Measurements from ENCODE around the gene TCERG1L.

The TCERG1L gene

DNA sequence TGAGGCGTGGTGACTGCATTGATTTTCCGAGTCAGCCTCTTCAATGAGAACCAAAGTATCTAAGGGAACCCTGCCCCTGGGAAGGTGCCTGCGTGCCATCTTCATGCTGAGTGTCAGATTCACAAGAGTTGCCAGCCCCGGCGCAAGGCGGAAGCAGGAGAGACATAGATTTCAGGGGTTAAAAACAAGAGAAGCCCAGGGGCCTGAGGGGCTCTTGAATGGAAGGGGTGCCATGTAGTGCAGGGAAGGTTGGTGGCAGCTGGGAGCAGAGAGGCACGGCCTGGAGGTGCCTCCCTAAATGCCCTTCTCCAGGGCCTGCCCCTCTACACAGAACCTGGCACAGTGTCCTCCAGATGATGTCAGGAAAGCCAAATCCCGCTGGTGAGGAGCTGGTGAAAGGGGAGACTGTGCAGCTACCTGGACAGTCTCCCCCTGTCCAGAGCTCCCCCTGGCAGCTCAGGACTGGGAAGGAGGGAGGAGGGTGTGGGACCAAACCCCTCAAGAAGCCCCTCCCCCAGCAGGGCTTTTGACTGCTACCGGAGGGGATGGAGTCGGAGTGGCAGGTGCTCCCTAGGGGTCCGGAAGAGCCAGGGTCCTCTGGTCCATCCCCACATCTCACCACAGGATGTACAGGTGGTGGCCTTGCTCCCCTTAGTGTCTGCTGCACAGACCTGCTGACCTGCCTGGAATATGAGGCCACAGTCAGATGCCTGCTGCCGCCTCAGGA is 137.9 kb downstream of the TCERG1L start:
- DNase-seq (ENCODE audit: low read depth in 1 of 2, low spot score in 1 of 2), result no peak
- in situ Hi-C loops (cut with HindIII; ENCODE audit: low pct_unique_long_range_greater_than_20kb, low sequenced_read_pairs), result no loop called here
- no peak for TF ChIP-seq JUND (IDR thresholded peaks at IDR 0.05; ENCODE audit: low read depth)

DNA sequence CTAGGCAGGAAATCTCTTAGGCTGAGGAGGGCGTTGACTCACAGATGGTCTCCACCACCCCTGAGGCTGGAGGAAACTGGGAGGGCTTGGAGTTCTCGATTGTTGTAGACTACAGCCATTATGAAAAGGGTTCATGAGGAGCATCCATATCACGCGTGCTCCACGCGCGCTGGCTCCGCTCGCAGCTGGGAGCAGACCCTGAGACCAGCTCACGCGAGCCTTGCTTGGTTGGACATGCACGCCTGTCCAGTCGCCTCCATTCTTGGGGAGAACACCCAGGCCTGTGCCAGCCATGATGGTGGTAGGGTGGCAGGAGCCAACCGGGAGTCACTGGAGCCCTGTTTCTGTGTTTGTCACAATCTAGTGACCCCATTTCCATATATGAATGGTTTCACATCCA is 139.1 kb downstream of the TCERG1L start:
- no peak for TF ChIP-seq JUND (IDR thresholded peaks at IDR 0.05; ENCODE audit: low read depth)
- no peak for DNase-seq (ENCODE audit: low read depth in 1 of 2, low spot score in 1 of 2)
- in situ Hi-C loops (cut with HindIII; ENCODE audit: low pct_unique_long_range_greater_than_20kb, low sequenced_read_pairs), result no loop called here

DNA sequence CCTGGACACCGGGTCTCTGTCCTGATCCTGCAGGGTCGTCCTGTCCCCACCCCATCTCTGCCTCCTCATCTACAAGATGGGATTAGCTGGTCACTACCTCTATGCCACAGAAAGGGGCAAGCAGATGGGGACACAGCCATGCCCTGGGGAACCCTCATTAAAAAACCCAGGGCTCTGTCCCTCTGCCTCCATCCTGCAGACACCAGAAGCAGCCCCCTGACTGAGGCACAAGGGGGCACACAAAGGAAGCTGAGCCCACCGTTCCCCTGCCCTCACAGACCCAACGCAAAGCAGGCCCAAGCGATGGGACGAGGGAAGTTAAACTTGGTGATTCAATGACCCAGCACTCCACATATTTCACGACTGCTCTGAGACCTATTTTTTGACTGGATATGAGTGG is 142.4 kb downstream of the TCERG1L start:
- in situ Hi-C loops (cut with HindIII; ENCODE audit: low pct_unique_long_range_greater_than_20kb, low sequenced_read_pairs), result no loop called here
- no peak for DNase-seq (ENCODE audit: low read depth in 1 of 2, low spot score in 1 of 2)
- no peak for TF ChIP-seq JUND (IDR thresholded peaks at IDR 0.05; ENCODE audit: low read depth)

DNA sequence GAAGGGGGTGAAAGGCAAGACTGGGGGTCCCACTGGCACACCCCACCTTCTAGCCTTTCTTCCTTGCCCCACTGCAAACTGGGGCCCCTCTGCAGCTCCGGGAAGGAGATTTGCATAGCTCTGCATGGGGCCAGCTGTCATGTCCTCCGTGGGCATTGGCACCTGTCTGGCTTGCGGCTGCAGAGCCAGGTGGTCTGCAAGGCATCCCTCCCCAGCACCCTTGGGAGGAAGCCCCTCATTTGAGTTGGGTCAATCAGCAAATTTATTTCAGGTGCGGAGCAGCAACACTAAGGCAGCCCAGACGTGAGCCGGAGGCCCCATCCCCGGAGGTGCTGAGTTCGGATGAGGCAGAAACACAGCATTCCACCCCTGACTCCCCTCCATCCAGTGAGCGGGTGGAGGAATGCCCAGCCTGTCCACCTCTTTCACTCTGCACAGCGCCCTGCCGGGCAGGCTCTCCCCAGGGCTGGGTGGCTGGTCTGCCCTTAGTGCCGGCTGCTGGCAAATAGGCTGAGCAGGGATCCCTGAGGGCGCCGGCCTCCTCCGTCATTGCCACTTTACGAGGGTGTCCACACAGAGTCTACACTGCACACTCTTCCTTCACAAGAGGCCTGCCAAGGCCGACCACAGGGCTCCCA is 143.2 kb downstream of the TCERG1L start:
- DNase-seq (ENCODE audit: low read depth in 1 of 2, low spot score in 1 of 2), result no peak
- no peak for TF ChIP-seq JUND (IDR thresholded peaks at IDR 0.05; ENCODE audit: low read depth)
- in situ Hi-C loops (cut with HindIII; ENCODE audit: low pct_unique_long_range_greater_than_20kb, low sequenced_read_pairs), result no loop called here

DNA sequence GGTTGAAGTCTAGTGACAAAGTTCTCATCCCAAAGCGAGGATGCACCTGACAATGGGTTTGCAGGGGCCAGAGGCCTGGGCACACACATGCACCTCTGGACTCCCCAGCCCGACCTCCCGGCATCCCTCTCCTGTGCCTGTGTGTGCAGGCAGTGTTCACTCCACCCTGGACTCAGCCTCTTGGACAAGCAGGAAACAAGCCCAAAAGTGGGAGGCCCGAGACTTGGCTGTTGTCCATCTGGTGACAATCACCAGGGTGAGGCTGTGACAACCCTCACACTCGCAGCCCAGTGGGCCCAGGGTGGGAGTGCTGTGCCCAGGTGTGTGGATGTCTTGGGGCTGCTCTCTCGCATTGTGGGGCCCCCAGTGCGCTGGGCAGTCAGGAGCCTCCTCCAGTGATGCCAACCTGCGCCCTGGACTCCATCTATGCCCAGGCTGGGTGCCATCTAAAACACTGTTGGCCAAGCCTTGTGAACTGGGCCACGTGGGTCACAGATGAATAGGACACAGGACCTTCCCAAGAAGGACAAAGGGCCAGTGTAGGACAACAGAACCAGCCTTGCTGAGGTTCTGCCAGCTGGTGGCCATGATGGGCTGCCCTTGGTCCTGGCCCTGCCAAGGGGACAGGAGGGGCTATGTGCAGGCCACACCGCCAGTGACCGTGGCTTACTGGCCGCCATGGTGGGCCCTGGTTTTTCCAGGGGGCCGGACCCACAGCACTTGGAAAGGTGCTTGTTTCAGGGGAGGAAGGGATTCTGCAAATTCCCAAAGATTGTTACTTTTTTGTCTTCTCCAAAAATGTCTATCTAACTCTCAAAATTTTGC is 144.3 kb downstream of the TCERG1L start:
- DNase-seq (ENCODE audit: low read depth in 1 of 2, low spot score in 1 of 2), result no peak
- in situ Hi-C loops (cut with HindIII; ENCODE audit: low pct_unique_long_range_greater_than_20kb, low sequenced_read_pairs), result no loop called here
- TF ChIP-seq JUND (IDR thresholded peaks at IDR 0.05; ENCODE audit: low read depth), result no peak

DNA sequence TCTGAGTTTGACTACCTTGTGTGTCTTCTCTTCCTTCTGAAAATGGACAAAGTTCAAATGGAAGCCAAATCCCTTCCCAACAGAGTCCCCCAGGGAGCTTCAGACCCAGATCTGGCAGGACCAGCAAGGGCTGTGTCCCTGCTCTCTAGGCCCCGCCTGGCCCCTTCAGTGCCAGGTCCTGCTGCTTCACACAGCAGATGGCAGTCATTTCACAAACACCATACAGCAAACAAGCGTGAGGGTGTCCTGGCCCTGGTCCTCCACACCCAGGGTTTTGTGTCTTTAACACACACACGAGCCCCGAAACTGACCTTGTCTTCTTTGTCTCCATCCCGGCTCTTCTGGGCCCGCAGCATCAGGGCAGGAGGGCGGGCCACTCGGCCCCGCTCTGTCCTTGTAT is 145.0 kb downstream of the TCERG1L start:
- in situ Hi-C loops (cut with HindIII; ENCODE audit: low pct_unique_long_range_greater_than_20kb, low sequenced_read_pairs), result no loop called here
- DNase-seq (ENCODE audit: low read depth in 1 of 2, low spot score in 1 of 2), result no peak
- TF ChIP-seq JUND (IDR thresholded peaks at IDR 0.05; ENCODE audit: low read depth), result no peak

DNA sequence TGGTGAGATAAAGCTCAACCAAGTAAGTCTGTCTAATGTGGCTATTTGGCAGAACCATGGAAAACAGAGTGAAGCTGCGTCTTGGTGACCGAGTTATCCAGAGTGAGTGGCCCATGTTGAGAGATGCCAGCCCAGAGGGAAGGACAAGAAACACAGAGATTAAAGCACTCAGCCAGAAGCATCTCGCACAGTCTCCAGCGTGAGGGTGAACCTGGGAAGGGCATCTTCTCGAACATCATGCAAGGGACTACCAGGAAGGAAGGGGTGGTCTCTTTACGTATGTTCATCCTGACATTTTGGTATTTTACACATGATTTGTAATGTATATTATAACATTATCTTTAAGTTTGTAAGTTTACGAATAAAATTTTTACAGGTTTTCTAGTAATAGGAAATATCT is 146.4 kb downstream of the TCERG1L start:
- in situ Hi-C loops (cut with HindIII; ENCODE audit: low pct_unique_long_range_greater_than_20kb, low sequenced_read_pairs), result no loop called here
- DNase-seq (ENCODE audit: low read depth in 1 of 2, low spot score in 1 of 2), result no peak
- TF ChIP-seq JUND (IDR thresholded peaks at IDR 0.05; ENCODE audit: low read depth), result no peak

DNA sequence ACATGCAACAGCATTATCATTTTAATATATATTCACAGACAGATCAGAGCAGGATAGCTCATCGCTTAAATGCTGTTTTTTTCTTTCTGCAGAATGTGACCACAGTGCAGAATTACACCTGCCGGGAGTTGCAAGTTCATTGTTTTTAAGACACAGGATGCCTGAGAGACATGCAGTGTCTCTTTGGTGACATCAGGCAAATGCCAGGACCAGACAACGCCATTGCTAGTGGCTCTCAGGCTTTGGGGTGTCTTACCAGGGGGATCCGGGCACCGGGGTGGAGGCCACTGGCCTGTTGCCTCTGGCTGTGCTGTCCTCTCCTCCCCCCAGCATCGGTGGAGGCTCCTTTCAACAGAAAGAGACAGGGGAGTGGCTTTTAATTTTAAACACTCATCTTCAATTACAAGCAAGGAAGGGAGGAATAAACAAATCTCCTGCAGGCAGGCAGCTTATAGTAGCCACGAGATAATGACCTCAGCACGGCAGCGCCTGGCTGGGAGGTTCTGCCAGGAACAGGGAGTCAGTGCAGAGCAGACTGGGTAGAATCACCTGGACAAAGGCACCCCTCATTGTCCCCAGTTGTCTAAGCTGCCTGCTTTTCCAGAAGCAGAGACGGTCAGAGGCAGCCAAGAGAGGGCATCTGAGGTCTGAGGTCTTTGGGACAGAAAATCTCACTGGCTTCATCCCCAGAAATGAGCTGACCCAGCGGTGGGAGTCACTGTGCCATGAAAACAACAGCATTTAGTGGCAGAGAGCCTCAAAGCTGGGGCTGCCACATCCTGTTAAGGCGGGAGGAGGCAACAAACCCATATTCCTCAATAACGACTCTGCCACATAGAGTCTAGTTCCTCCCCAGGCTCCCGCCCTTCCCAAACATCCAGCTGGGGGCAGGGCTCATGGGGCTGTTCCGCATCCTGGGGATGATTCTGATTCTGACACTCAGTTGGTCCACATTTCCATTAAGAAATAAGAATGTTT is 148.4 kb downstream of the TCERG1L start:
- no peak for DNase-seq (ENCODE audit: low read depth in 1 of 2, low spot score in 1 of 2)
- in situ Hi-C loops (cut with HindIII; ENCODE audit: low pct_unique_long_range_greater_than_20kb, low sequenced_read_pairs), result no loop called here
- TF ChIP-seq JUND (IDR thresholded peaks at IDR 0.05; ENCODE audit: low read depth), result no peak

DNA sequence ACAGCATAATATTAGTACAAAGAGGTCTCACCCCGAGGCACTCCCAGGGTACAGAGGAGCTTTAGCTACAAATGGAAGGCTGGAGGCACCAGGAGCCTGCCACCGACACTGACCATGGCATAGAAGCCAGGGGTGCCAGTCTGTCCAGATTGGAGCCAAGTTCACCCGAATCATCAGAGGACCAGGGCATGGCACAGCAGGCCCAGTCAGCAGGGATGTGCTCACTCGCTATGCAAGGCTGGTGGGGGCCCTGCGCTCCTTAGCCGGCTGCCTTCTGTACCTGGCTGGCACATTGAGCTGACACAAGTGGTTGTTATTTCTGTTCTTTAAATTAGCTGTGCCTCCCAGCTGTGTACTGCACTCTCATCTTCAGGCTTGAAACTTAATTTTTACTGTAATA is 149.3 kb downstream of the TCERG1L start:
- in situ Hi-C loops (cut with HindIII; ENCODE audit: low pct_unique_long_range_greater_than_20kb, low sequenced_read_pairs), result no loop called here
- no peak for TF ChIP-seq JUND (IDR thresholded peaks at IDR 0.05; ENCODE audit: low read depth)

DNA sequence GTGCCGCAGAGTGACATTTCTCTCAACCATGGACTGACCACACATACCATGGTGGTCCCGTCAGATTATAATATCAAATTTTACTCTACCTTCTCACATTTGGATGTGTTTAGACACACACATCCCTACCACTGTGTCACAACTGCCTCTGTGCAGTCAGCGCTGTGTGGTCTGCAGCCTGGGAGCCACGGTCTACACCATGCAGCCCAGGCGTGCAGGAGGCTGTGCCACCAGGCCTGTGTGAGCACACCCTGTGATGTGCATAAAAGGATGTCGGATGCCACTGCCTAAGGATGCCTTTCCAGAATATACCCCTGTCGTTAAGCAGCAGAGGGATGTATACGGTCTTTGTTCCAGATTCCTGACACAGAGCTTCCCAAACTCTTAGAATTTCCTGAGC is 150.4 kb downstream of the TCERG1L start:
- in situ Hi-C loops (cut with HindIII; ENCODE audit: low pct_unique_long_range_greater_than_20kb, low sequenced_read_pairs), result no loop called here
- TF ChIP-seq JUND (IDR thresholded peaks at IDR 0.05; ENCODE audit: low read depth), result no peak
- no peak for DNase-seq (ENCODE audit: low read depth in 1 of 2, low spot score in 1 of 2)

More for the DNA sequence above, 149.3 kb downstream of the TCERG1L start:
- no peak for DNase-seq (ENCODE audit: low read depth in 1 of 2, low spot score in 1 of 2)

DNA sequence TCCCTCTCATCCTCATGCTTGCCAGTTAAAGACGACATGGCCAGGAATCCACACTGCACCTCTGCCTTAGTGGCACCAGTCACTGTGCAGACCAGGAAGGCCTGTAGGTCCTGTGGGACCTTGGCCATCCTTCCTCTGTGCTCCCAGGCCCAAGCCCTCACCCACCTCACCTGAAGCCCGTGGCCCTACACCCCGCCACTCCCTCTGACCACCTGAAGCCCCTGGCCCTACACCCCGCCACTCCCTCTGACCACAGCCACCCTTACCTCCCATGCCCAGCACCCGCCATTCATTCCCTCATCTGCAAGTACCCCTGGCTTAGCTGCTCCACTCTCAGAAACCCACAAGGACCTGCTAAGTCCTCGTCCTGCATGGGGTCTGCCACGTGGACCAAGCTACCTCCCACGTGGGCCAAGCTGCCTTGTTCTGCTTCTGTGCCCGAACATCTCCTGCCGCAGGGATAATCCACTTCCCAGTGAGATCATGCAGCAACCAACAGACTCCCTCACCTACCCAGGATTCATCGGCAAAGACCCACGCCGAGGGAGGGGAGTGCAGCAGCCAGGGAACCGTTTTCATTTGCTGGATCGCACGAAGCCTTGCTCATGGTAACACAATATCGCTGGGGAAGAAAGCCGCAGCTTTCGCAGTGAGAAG is 151.2 kb downstream of the TCERG1L start:
- in situ Hi-C loops (cut with HindIII; ENCODE audit: low pct_unique_long_range_greater_than_20kb, low sequenced_read_pairs), result no loop called here
- no peak for TF ChIP-seq JUND (IDR thresholded peaks at IDR 0.05; ENCODE audit: low read depth)
- DNase-seq (ENCODE audit: low read depth in 1 of 2, low spot score in 1 of 2), result no peak

DNA sequence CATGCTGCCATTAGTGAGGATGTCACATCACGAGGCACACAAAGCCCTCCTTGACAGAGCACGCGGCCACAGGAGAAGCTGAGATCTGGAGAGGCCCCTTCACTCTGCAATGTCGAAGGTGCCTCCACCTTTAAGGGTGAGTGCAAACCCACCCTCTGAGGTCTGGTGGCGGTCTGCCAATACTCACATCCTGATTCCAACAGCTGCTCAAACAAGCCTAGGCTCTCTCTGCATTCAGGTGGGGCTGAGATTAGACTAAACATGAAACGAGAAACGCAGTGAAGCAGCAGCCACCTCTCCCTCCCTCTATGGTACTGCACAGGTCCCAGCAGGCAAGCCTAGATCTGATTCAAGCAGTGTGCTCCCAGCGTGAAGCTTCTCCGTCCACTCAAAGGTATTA is 151.8 kb downstream of the TCERG1L start:
- DNase-seq (ENCODE audit: low read depth in 1 of 2, low spot score in 1 of 2), result no peak
- TF ChIP-seq JUND (IDR thresholded peaks at IDR 0.05; ENCODE audit: low read depth), result no peak

More for the DNA sequence above, 151.8 kb downstream of the TCERG1L start:
- in situ Hi-C loops (cut with HindIII; ENCODE audit: low pct_unique_long_range_greater_than_20kb, low sequenced_read_pairs), result no loop called here
